HG03095 (cell line): ENCODE measurements around the gene CCDC178.
A peak's percentile ranks its signal among the peaks of the same experiment; 100 is the strongest.
"Not testable (repeated sequence)": the region's sequence is repeated elsewhere in the genome, so short reads cannot be mapped to it uniquely, and the experiment has no call there.

Source experiments
- ATAC-seq: cut with Tn5 transposase; IDR thresholded peaks from one replicate; pipeline ENCODE4 v1.9.1; 2021; ENCODE audit warnings: moderate library complexity; ENCODE audit not compliant: unreplicated experiment

CCDC178 gene

GRCh38 chr18:33022370-33022769, 418.2 kb downstream of the CCDC178 start:
- no peak for ATAC-seq

GRCh38 chr18:33020877-33021276, 419.6 kb downstream of the CCDC178 start:
- ATAC-seq, result no peak

- no peak for ATAC-seq
Measured at GRCh38 chr18:33014060-33014796, 426.3 kb downstream of the CCDC178 start.

GRCh38 chr18:33010149-33010548, 430.4 kb downstream of the CCDC178 start:
- no peak for ATAC-seq

GRCh38 chr18:32998921-32999320, 441.6 kb downstream of the CCDC178 start:
- ATAC-seq, result no peak

GRCh38 chr18:32998285-32998684, 442.2 kb downstream of the CCDC178 start:
- no peak for ATAC-seq

GRCh38 chr18:32983721-32984120, 456.8 kb downstream of the CCDC178 start:
- ATAC-seq, result no peak

GRCh38 chr18:32980896-32981295, 459.6 kb downstream of the CCDC178 start:
- ATAC-seq, result no peak

- ATAC-seq, result no peak
Measured at GRCh38 chr18:32975501-32975900, 465.0 kb downstream of the CCDC178 start.

GRCh38 chr18:32975163-32975436, 465.4 kb downstream of the CCDC178 start:
- no peak for ATAC-seq

- peak; percentile 72 for ATAC-seq
Measured at GRCh38 chr18:32974421-32975162, 465.9 kb downstream of the CCDC178 start.

GRCh38 chr18:32968248-32968647, 472.3 kb downstream of the CCDC178 start:
- ATAC-seq, result no peak

GRCh38 chr18:32966141-32966540, 474.4 kb downstream of the CCDC178 start:
- ATAC-seq, result no peak

GRCh38 chr18:32961538-32961937, 479.0 kb downstream of the CCDC178 start:
- ATAC-seq, result no peak

- no peak for ATAC-seq
Measured at GRCh38 chr18:32958746-32959145, 481.8 kb downstream of the CCDC178 start.

GRCh38 chr18:32956591-32957315, 483.8 kb downstream of the CCDC178 start:
- no peak for ATAC-seq

GRCh38 chr18:32952318-32952717, 488.2 kb downstream of the CCDC178 start:
- not testable (repeated sequence) for ATAC-seq

- ATAC-seq, result no peak
Measured at GRCh38 chr18:32937597-32937996, 502.9 kb downstream of the CCDC178 start.

- ATAC-seq, result no peak
Measured at GRCh38 chr18:32937066-32937465, 503.5 kb downstream of the CCDC178 start.

GRCh38 chr18:32934201-32934600, 506.3 kb downstream of the CCDC178 start:
- ATAC-seq, result no peak

- peak; percentile 99 for ATAC-seq
Measured at GRCh38 chr18:32930695-32931301, 509.7 kb downstream of the CCDC178 start.
